IPS-NIHi7 (cell line): Measurements from ENCODE around the gene ZSWIM9.

ENCODE experiments used
- DNase-seq: peaks from one replicate; pipeline ENCODE4 v3.0.0; 2012; ENCODE audit warnings: mixed read lengths; ENCODE audit errors: extremely low spot score

Gene ZSWIM9

GRCh38 chr19:48174445-48175030 lies 4.1 kb downstream of the ZSWIM9 start:
- DNase-seq: no peak

GRCh38 chr19:48175578-48175977 lies 5.1 kb downstream of the ZSWIM9 start:
- no peak for DNase-seq

DNA sequence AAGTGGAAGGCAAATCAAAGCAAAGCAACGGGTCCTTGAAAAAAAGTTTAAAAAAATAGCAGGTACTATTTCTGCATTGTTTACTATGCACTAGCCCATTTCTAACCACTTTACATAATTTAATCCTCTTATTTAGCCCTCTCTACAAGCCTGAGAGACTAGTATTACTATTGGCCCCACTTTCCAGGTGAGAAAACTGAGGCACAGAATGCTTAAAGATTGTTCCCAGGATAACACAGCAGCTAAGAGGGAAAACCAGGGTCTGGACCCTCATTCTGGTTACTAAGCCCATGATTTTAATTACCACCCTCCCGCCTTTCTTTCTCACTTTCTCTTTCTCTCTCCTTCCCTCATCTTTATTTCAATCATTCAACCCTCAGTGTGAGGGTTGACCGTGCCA lies 5.7 kb downstream of the ZSWIM9 start:
- no peak for DNase-seq

DNA sequence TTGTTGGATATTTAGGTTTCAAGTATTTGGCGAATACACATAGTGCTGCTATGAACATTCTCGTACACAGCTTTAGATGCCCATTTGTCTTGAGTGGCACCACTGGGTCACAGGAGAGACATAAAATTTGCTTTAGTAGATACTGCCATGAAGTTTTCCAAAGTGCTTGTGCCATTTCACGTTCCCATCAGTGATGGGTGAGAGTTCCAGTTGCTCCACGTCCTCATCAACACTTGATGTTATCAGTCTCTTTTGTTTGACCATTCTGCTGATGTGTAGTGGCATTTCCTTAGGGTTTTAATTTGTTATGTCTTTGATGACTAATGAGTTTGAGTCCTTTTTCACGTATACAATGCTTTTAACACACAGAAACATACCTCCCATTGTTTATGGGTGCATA lies 11.0 kb downstream of the ZSWIM9 start:
- no peak for DNase-seq

DNA sequence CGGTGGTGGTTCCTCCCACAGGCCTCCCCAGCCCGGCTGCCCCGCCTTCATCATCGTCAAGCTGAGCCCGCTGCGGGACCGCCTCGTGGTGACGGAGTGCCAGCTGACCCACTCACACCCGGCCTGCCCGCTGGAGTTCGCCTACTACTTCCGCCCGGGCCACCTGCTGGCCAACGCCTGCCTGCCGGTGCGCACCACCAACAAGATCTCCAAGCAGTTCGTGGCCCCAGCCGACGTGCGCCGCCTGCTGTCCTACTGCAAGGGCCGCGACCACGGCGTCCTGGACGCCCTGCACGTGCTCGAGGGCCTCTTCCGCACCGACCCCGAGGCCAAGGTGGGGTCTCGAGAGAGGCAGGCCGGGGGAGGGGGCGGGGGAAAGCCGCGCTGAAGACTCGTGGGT lies 12.0 kb downstream of the ZSWIM9 start:
- no peak for DNase-seq

DNA sequence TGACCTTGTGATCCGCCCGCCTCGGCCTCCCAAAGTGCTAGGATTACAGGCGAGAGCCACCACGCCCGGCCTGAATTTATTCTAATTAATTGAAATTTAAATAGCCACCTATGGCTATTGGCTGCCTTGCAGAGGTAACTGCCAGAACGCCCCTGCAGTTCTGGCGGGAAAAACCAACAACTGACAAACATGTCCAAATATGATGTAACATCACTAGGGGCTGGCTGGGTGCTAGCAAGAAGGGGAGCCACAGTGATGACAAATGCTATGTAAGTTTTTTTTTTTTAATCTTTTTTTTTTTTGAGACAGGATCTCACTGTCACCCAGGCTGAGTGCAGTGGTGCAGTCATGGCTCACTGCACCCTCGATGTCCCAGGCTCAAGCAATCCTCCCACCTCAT lies 12.9 kb downstream of the ZSWIM9 start:
- no peak for DNase-seq

- DNase-seq: no peak
These were observed 15.5 kb downstream of the ZSWIM9 start for GRCh38 chr19:48186015-48186414.

DNA sequence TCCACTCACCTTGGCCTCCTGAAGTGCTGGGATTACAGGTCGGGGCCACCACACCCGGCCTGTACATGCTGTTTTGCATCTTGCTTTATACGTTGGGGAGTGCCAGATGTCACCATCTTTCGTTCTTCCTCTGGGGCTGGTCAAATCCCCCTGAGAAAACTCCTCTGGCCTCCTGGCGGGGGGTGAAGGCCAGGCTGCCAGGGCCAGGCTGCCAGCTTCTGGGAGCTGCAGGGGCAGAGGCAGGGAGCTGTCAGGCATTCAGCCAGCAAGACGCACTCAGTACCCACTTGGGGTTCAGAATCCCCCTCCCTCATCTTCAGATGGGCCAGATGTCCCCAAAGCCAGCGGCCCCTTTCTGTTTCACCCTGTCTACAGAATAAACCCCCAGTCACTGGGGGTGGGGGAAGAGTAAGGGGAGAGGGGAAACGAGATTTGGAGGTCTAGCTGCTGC lies 16.1 kb downstream of the ZSWIM9 start:
- no peak for DNase-seq

- peak; percentile 90 for DNase-seq
These were observed 19.9 kb downstream of the ZSWIM9 start for GRCh38 chr19:48190288-48190884.

- DNase-seq: no peak
These were observed 20.4 kb downstream of the ZSWIM9 start for GRCh38 chr19:48190885-48191284.

DNA sequence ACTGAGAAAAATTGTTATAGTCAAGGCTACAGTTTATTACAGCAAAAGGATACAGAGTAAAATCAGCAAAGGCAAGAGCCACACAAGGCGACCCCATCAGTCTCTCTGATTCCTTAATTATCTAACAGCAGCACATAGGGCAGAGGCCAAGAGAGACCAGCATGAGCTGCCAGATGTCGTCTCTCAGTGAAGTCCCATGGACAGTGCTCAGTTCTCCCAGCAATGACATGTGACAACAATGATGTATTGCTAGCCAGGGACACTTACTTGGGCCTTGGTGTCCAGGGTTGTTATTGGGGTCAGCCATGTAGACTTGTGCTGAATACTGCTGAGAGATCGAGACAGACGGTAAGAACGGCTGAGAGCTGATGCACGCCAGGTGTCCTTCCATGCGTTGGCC lies 22.3 kb downstream of the ZSWIM9 start:
- no peak for DNase-seq

DNA sequence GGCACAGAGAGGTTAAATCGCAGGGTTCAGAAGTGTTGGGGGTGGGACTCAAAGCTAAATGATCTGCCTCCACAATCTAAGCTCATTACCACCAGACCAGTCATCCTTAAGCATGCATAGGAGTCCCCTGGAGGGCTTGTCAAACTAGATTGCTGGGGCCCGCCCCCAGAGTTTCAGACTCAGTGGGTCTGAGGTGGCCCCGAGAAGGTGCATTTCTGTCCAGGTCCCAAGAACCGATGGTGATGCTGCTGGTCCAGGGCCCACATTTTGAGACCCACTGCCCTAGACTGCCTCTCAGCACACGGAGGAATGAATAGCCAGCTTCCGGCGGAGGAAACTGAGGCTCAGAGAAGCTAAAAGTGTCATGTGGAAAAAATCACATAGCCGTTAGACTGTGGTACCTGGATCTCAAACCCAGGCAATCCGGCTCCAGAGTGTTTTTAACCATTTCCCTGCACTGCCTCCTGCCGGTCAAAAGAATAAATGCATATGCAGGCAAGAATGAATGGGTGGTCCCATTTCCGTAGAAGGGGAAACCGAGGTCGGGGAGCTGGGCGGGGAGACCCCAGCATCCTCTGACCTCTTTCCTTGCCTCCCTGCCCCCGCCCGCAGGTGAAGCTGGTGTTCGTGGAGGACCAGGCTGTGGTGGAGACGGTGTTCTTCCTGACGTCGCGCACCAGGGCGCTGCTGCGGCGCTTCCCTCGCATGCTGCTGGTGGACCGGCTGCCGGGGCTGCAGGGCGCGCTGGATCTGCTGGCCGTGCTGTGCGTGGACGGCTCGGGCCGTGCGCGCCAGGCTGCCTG lies 23.8 kb downstream of the ZSWIM9 start:
- DNase-seq: no peak

GRCh38 chr19:48194844-48195830 lies 24.7 kb downstream of the ZSWIM9 start:
- DNase-seq: no peak

GRCh38 chr19:48196321-48196763 lies 25.9 kb downstream of the ZSWIM9 start:
- DNase-seq: no peak

GRCh38 chr19:48196933-48197665 lies 26.6 kb downstream of the ZSWIM9 start:
- peak; percentile 10 for DNase-seq

DNA sequence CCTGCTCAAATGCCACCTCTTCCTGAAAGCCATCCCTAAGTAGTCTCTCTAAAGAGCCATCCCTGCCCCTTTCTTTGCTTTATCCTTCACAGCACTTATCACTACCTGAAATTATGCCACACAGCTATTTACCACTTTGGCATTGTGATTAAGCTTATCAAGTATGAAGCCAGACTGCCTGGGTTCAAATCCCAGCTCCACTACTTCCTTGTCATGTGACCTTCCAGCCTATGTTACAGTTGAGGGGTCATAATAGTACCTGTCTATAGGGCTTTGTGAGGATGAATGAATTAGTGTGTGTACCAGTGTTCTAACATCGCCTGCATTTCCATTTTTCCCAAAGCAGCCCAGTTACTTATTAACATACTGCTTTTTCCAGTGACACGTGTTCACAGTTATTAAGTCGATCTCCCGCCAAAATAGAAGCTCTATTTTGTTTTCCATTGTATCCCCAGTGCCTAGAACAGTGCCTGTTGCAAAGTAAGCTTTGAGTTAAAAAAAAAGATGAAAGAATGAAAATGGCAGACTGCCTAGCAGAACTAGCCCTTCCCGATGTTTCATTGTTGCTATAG lies 32.8 kb downstream of the ZSWIM9 start:
- DNase-seq: no peak

DNA sequence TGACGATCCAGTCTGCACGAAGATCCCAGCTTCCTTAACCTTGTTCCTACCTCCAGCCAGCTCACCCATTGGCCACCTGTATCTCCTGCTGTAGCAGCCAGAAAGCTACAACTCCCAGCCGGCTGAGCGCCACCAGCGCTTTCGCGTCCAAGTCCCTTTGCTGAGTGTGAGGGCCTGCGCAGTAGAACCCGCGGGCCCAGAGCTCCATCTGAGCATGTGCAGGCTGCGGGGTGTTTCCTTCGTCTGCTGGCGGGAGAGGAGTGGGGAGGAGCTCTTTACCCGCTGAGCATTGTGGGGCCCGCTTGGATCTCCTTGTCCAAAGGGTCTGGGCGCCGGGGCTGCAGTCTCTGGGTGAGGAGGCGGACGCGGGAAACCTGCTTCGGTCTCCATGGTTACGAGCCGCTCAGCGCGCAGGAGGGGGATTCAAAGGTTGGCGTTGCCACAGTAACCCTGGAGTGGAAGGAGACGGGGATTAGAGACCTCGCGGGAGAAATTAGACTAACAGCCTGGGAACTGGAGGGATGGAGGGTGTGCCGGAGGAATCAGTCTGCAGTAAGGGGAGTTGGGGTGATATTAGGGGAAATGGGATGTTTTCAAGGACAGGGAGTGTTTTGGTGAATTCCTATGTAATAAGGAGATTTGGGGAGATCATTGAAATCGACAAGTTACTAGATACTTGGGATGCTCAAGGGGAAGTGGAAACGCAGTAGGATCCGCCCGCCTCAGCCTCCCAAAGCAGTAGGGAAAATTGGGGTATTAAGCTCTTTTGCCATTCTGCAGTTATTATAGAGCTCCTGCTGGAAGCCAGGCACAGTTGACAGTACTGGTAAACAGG lies 33.5 kb downstream of the ZSWIM9 start:
- DNase-seq: peak; percentile 98

GRCh38 chr19:48206397-48207093 lies 36.1 kb downstream of the ZSWIM9 start:
- no peak for DNase-seq

DNA sequence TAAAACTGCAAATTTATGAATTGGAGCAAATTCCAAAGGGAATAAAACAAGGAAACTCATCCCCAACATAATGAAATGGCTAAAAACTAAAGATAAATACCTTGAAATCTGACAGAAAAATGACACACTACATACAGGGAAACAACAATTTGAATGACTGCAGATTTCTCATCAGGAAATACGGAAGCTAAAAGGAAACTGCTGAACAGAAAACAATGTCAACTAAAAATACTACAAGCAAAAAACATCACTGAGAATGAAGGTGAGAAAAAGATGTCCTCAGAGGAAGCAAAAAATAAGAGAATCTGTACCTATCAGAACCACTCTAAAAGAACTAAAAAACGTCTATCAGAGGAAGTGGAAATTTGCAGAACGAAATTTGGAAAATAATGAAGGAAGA lies 39.5 kb downstream of the ZSWIM9 start:
- no peak for DNase-seq
